Measurements from ENCODE around the gene PTPN14. TPM values are rescaled to one million over a fixed set of nuclear protein-coding genes. Genes with fewer than 3 reads are reported as not detected.

The PTPN14 gene
- total RNA-seq, 1 donor: 104 TPM

GRCh38 chr1:214367841-214368240 is 183.6 kb downstream of the PTPN14 start:
- no peak for TF ChIP-seq CTCF (IDR thresholded peaks at IDR 0.05; ENCODE audit: insufficient read depth, low read depth, low read length)
- H3K4me3 ChIP-seq (ENCODE audit: low read depth, low read length): no peak overlapping the region
- DNase-seq (ENCODE audit: low read depth): no peak

- no peak for TF ChIP-seq CTCF (IDR thresholded peaks at IDR 0.05; ENCODE audit: insufficient read depth, low read depth, low read length)
- no peak overlapping the region for H3K4me3 ChIP-seq (ENCODE audit: low read depth, low read length)
- no peak for DNase-seq (ENCODE audit: low read depth)
Observed at GRCh38 chr1:214364786-214365295, 186.6 kb downstream of the PTPN14 start.

GRCh38 chr1:214364386-214364785 is 187.0 kb downstream of the PTPN14 start:
- DNase-seq (ENCODE audit: low read depth): no peak
- H3K4me3 ChIP-seq (ENCODE audit: low read depth, low read length): no peak overlapping the region
- no peak for TF ChIP-seq CTCF (IDR thresholded peaks at IDR 0.05; ENCODE audit: insufficient read depth, low read depth, low read length)

- no peak overlapping the region for H3K4me3 ChIP-seq (ENCODE audit: low read depth, low read length)
- DNase-seq (ENCODE audit: low read depth): no peak
- TF ChIP-seq CTCF (IDR thresholded peaks at IDR 0.05; ENCODE audit: insufficient read depth, low read depth, low read length): no peak
Observed at GRCh38 chr1:214363386-214363785, 188.0 kb downstream of the PTPN14 start.

- DNase-seq (ENCODE audit: low read depth): peak; percentile 48
Observed at GRCh38 chr1:214362188-214362882, 189.1 kb downstream of the PTPN14 start.

GRCh38 chr1:214361636-214362035 is 189.8 kb downstream of the PTPN14 start:
- DNase-seq (ENCODE audit: low read depth): no peak
- TF ChIP-seq CTCF (IDR thresholded peaks at IDR 0.05; ENCODE audit: insufficient read depth, low read depth, low read length): no peak
- H3K4me3 ChIP-seq (ENCODE audit: low read depth, low read length): no peak overlapping the region

More at GRCh38 chr1:214362188-214362882, 189.1 kb downstream of the PTPN14 start:
- no peak overlapping the region for H3K4me3 ChIP-seq (ENCODE audit: low read depth, low read length)
- no peak for TF ChIP-seq CTCF (IDR thresholded peaks at IDR 0.05; ENCODE audit: insufficient read depth, low read depth, low read length)
